ENCODE measurements around the gene TMEM214. TPM values are rescaled to one million over a fixed set of nuclear protein-coding genes. Genes with fewer than 3 reads are reported as not detected.

TMEM214 gene
- total and polyA plus RNA-seq, 2 of the 8 experiments (the other 6 are each of a cell fraction or from before 2014, with no cell fraction given) = 49.7 to 71.0 TPM

GRCh38 chr2:27042985-27043634 lies 10.3 kb downstream of the TMEM214 start:
- Histone ChIP-seq H3K27me3 (replicated peaks in 1 of 4; ENCODE audit: control insufficient read depth in 3 of 4, extremely low read depth in 1 of 4, insufficient read depth in 3 of 4, low read length in 3 of 4) (no peaks in the 10 kb centered on the region), H3K56ac (replicated peaks; ENCODE audit: insufficient read length, low read depth, low read length) (no peak overlapping the region), H2BK120ac (replicated peaks; ENCODE audit: low read depth, low read length) (no peak overlapping the region), H3K23ac (ENCODE audit: insufficient read length) (no peak overlapping the region), H3K4me3 (ENCODE audit: extremely low read depth in 1 of 4, insufficient read depth in 2 of 4, low read depth in 3 of 4, low read length in 4 of 4) (no peak overlapping the region), H3K79me1 (ENCODE audit: low read depth, low read length) (no peaks in the 10 kb centered on the region), H3K4me2 (ENCODE audit: insufficient read depth in 1 of 2, low read depth in 2 of 2, low read length in 2 of 2) (no peak overlapping the region), H3K18ac (ENCODE audit: extremely low read depth, low read length) (no peak overlapping the region), H3K36me3 (ENCODE audit: control insufficient read depth in 2 of 4, insufficient read depth in 4 of 4, low read length in 3 of 4) (peaks cover 4 to 29% (median 21%) of the 10 kb centered on the region in 4 experiments; a peak in 7 of 8 replicates), H2BK15ac (ENCODE audit: low read length) (no peak overlapping the region), H3K79me2 (ENCODE audit: control insufficient read depth in 1 of 2, insufficient read depth in 2 of 2, low read length in 2 of 2) (no peaks in the 10 kb centered on the region), H2AFZ (ENCODE audit: low read length) (no peak overlapping the region), H3K14ac (ENCODE audit: insufficient read length) (no peak overlapping the region), H4K5ac (ENCODE audit: insufficient read length, low read depth, low read length) (no peak overlapping the region), H4K8ac (ENCODE audit: extremely low read depth, insufficient read depth, low read length) (no peak overlapping the region), H3K9ac (replicated peaks in 1 of 4; ENCODE audit: extremely low read depth in 1 of 4, low read depth in 3 of 4, low read length in 3 of 4) (no peak overlapping the region), H3K23me2 (ENCODE audit: low read depth, low read length) (no peaks in the 10 kb centered on the region), H3K9me3 (ENCODE audit: insufficient read depth in 2 of 2, low read depth in 1 of 2, low read length in 1 of 2) (no peaks in the 10 kb centered on the region), H3K27ac (ENCODE audit: low read depth, low read length) (no peak overlapping the region), H2AK5ac (ENCODE audit: low read depth, low read length) (no peak overlapping the region), H3K4ac (replicated peaks; ENCODE audit: insufficient read length, low read depth, low read length) (no peak overlapping the region), H2BK20ac (ENCODE audit: low read length) (no peak overlapping the region), H4K20me1 (replicated peaks in 1 of 2; ENCODE audit: control insufficient read depth in 1 of 2, insufficient read depth in 2 of 2, low read length in 2 of 2) (no peaks in the 10 kb centered on the region), H4K91ac (replicated peaks; ENCODE audit: insufficient read length, low read length) (no peak overlapping the region), H3K4me1 (replicated peaks in 1 of 4; ENCODE audit: control insufficient read depth in 3 of 4, insufficient read depth in 4 of 4, low read length in 3 of 4) (no peaks in the 10 kb centered on the region), H2BK5ac (ENCODE audit: low read depth, low read length) (no peak overlapping the region), H2BK12ac (ENCODE audit: low read depth, low read length) (no peak overlapping the region)
- 92% methylated on average over 7 of the region's 7 CpGs; no CpG with 5 or more reads in 1 of the 2 experiments for WGBS, 2 experiments (ENCODE audit: extremely low coverage in 1 of 2, insufficient coverage in 1 of 2, insufficient read length in 1 of 2, insufficient replicate concordance in 2 of 2, low coverage in 1 of 2, low lambda C conversion rate in 2 of 2, missing lambda C conversion rate in 1 of 2)
- ChIA-PET CTCF (ENCODE audit: partially characterized antibody) (interaction anchor here (0.8 to 7.3 kb wide), 5 partner anchors 18 to 121 kb away, joined by 3 to 41 read pairs (median 3); no protein-coding TSS in a partner anchor), POLR2A (ENCODE audit: partially characterized antibody) (interaction anchor here (0.9 to 1.3 kb wide), 4 partner anchors 10 to 22 kb away, joined by 3 read pairs; partner anchors contain the start of gene TMEM214)
- DNase-seq (ENCODE audit: low read depth in 1 of 2, low spot score in 2 of 2) (no peak), FAIRE-seq (no peak)
- TF ChIP-seq ATF3 (IDR thresholded peaks at IDR 0.05; ENCODE audit: insufficient read depth, low read depth, low read length) (no peak), CBX8 (IDR thresholded peaks at IDR 0.05; ENCODE audit: borderline replicate concordance, low read depth, low read length) (no peak), CHD2 (IDR thresholded peaks at IDR 0.05; ENCODE audit: low read length) (no peak), RNF2 (IDR thresholded peaks at IDR 0.05; ENCODE audit: borderline replicate concordance, low read depth, low read length, missing control alignments, poor library complexity, severe bottlenecking) (no peak), CTCF (IDR thresholded peaks at IDR 0.05; ENCODE audit: control extremely low read depth in 1 of 3, insufficient read depth in 1 of 3, low read depth in 1 of 3, low read length in 3 of 3) (no peak), YY1 (IDR thresholded peaks at IDR 0.05; ENCODE audit: low read depth, low read length) (no peak), ATF2 (IDR thresholded peaks at IDR 0.05; ENCODE audit: low read length) (no peak)

Measured in H1 (cell line).